Activated T-helper 2 cell treated with anti-CD3 and anti-CD28 coated beads, Interferon-gamma antibody, Interleukin-2, Interleukin-4, amounts not matched to agents 10 μg/mL and 5 μg/mL and 100 μg/mL, durations not matched to agents 14 hours and 24 hours and 36 hours (primary cell): ENCODE measurements around the gene OSTC. TPM values are rescaled to one million over a fixed set of nuclear protein-coding genes. Genes with fewer than 3 reads are reported as not detected.
A peak's percentile ranks its signal among the peaks of the same experiment; 100 is the strongest.

Experiments used
- DNase-seq: peaks from one replicate; pipeline ENCODE4 v3.0.0; 2021; ENCODE audit warnings: low spot score
- H3K27ac Mint-ChIP-seq: one replicate; pipeline ENCODE4 v1.8.0; 2021; ENCODE audit warnings: mixed read lengths
- H3K27me3 Mint-ChIP-seq: one replicate; pipeline ENCODE4 v1.8.0; 2021; ENCODE audit warnings: low read depth, mixed read lengths
- H3K36me3 Mint-ChIP-seq: one replicate; pipeline ENCODE4 v1.8.0; 2021; ENCODE audit warnings: low read depth, mixed read lengths
- H3K4me1 Mint-ChIP-seq: one replicate; pipeline ENCODE4 v1.8.0; 2021; ENCODE audit warnings: low read depth, mixed read lengths
- H3K4me3 Mint-ChIP-seq: one replicate; pipeline ENCODE4 v1.8.0; 2021; ENCODE audit warnings: low read depth, mild to moderate bottlenecking, moderate library complexity, mixed read lengths
- H3K9me3 Mint-ChIP-seq: one replicate; pipeline ENCODE4 v1.8.0; 2021; ENCODE audit warnings: mixed read lengths
- intact Hi-C: fragments of 100-400 bp; cut with micrococcal nuclease; formaldehyde crosslinking; loops from one replicate; pipeline ENCODE4 v1.15.1; 2023
- total RNA-seq: library from RNA; stranded (reverse); gene quantifications from 2 replicates; pipeline ENCODE4 v1.2.3, GENCODE V29; 2022

The OSTC gene
- total RNA-seq, 1 donor from 2014 or later: 113 TPM

- H3K4me1 Mint-ChIP-seq: peaks cover 38% of the 10 kb centered on the region
- peak overlapping the region; percentile 0 for H3K27ac Mint-ChIP-seq
- H3K36me3 Mint-ChIP-seq: peaks cover 70% of the 10 kb centered on the region
- no peaks in the 10 kb centered on the region for H3K27me3 Mint-ChIP-seq
- DNase-seq: no peak
- no peaks in the 10 kb centered on the region for H3K9me3 Mint-ChIP-seq
- intact Hi-C loops: loop anchor here (5.0 kb wide), 4 partner anchors 456 to 1194 kb away; partner anchors contain the start of genes GAR1 and LEF1
- H3K4me3 Mint-ChIP-seq: peak overlapping the region; percentile 99
Observed at GRCh38 chr4:108622828-108623227, 27.6 kb upstream of the OSTC start.

- H3K27ac Mint-ChIP-seq: peak overlapping the region; percentile 61
- intact Hi-C loops: loop anchor here (5.0 kb wide), 4 partner anchors 457 to 1193 kb away; partner anchors contain the start of genes GAR1 and LEF1
- no peak for DNase-seq
- H3K27me3 Mint-ChIP-seq: no peaks in the 10 kb centered on the region
- H3K9me3 Mint-ChIP-seq: no peaks in the 10 kb centered on the region
- peaks cover 30% of the 10 kb centered on the region for H3K4me1 Mint-ChIP-seq
- H3K36me3 Mint-ChIP-seq: peaks cover 78% of the 10 kb centered on the region
- peak overlapping the region; percentile 62 for H3K4me3 Mint-ChIP-seq
Observed at GRCh38 chr4:108624263-108625056, 25.9 kb upstream of the OSTC start.

GRCh38 chr4:108626056-108626455 is 24.3 kb upstream of the OSTC start:
- H3K4me1 Mint-ChIP-seq: peaks cover 24% of the 10 kb centered on the region
- intact Hi-C loops: no loop called here
- peaks cover 84% of the 10 kb centered on the region for H3K36me3 Mint-ChIP-seq
- no peaks in the 10 kb centered on the region for H3K9me3 Mint-ChIP-seq
- no peaks in the 10 kb centered on the region for H3K27me3 Mint-ChIP-seq
- no peak overlapping the region for H3K4me3 Mint-ChIP-seq
- H3K27ac Mint-ChIP-seq: no peak overlapping the region
- DNase-seq: no peak

GRCh38 chr4:108628411-108628810 is 22.0 kb upstream of the OSTC start:
- intact Hi-C loops: no loop called here
- Mint-ChIP-seq H3K36me3 (peaks cover 83% of the 10 kb centered on the region), H3K9me3 (no peaks in the 10 kb centered on the region), H3K27ac (no peak overlapping the region), H3K27me3 (no peaks in the 10 kb centered on the region), H3K4me1 (peaks cover 16% of the 10 kb centered on the region), H3K4me3 (no peak overlapping the region)
- no peak for DNase-seq

GRCh38 chr4:108635070-108635655 is 15.2 kb upstream of the OSTC start:
- Mint-ChIP-seq H3K27ac (no peak overlapping the region), H3K36me3 (peaks cover 62% of the 10 kb centered on the region)
- intact Hi-C loops: no loop called here

GRCh38 chr4:108636246-108636645 is 14.2 kb upstream of the OSTC start:
- no peak for DNase-seq
- H3K27ac Mint-ChIP-seq: no peak overlapping the region
- H3K27me3 Mint-ChIP-seq: no peaks in the 10 kb centered on the region
- H3K36me3 Mint-ChIP-seq: peaks cover 58% of the 10 kb centered on the region
- H3K4me3 Mint-ChIP-seq: no peak overlapping the region
- H3K9me3 Mint-ChIP-seq: no peaks in the 10 kb centered on the region
- no peaks in the 10 kb centered on the region for H3K4me1 Mint-ChIP-seq
- intact Hi-C loops: no loop called here

More at GRCh38 chr4:108635070-108635655, 15.2 kb upstream of the OSTC start:
- Mint-ChIP-seq H3K27me3 (no peaks in the 10 kb centered on the region), H3K4me1 (no peaks in the 10 kb centered on the region), H3K9me3 (no peaks in the 10 kb centered on the region), H3K4me3 (no peak overlapping the region)
- DNase-seq: no peak

- H3K4me3 Mint-ChIP-seq: no peak overlapping the region
- H3K9me3 Mint-ChIP-seq: no peaks in the 10 kb centered on the region
- no peaks in the 10 kb centered on the region for H3K27me3 Mint-ChIP-seq
- no peaks in the 10 kb centered on the region for H3K4me1 Mint-ChIP-seq
- H3K36me3 Mint-ChIP-seq: peaks cover 48% of the 10 kb centered on the region
- no peak overlapping the region for H3K27ac Mint-ChIP-seq
- intact Hi-C loops: no loop called here
- no peak for DNase-seq
Observed at GRCh38 chr4:108637856-108638255, 12.5 kb upstream of the OSTC start.

- intact Hi-C loops: no loop called here
- H3K36me3 Mint-ChIP-seq: peaks cover 19% of the 10 kb centered on the region
- peaks cover 2% of the 10 kb centered on the region for H3K4me1 Mint-ChIP-seq
- H3K4me3 Mint-ChIP-seq: no peak overlapping the region
- H3K27ac Mint-ChIP-seq: no peak overlapping the region
- no peak for DNase-seq
- no peaks in the 10 kb centered on the region for H3K9me3 Mint-ChIP-seq
- no peaks in the 10 kb centered on the region for H3K27me3 Mint-ChIP-seq
Observed at GRCh38 chr4:108644237-108644636, 6.2 kb upstream of the OSTC start.

- Mint-ChIP-seq H3K9me3 (no peaks in the 10 kb centered on the region), H3K27ac (no peak overlapping the region), H3K36me3 (peaks cover 16% of the 10 kb centered on the region), H3K4me1 (peaks cover 8% of the 10 kb centered on the region), H3K27me3 (no peaks in the 10 kb centered on the region), H3K4me3 (no peak overlapping the region)
- intact Hi-C loops: no loop called here
- DNase-seq: no peak
Observed at GRCh38 chr4:108646706-108647105, 3.7 kb upstream of the OSTC start.

- Mint-ChIP-seq H3K4me3 (peak overlapping the region; percentile 82), H3K36me3 (peaks cover 24% of the 10 kb centered on the region), H3K27ac (peak overlapping the region; percentile 92), H3K4me1 (peaks cover 21% of the 10 kb centered on the region), H3K9me3 (no peaks in the 10 kb centered on the region), H3K27me3 (no peaks in the 10 kb centered on the region)
- intact Hi-C loops: loop anchor here (1.0 kb wide), 2 partner anchors 30 to 1165 kb away; partner anchors contain the start of genes GAR1 and RPL34
- DNase-seq: no peak
Observed at GRCh38 chr4:108649863-108650211, 562 bp upstream of the OSTC start.

GRCh38 chr4:108651014-108651791 is 804 bp downstream of the OSTC start:
- Mint-ChIP-seq H3K27ac (peak overlapping the region; percentile 92), H3K36me3 (peaks cover 30% of the 10 kb centered on the region), H3K27me3 (no peaks in the 10 kb centered on the region), H3K9me3 (no peaks in the 10 kb centered on the region), H3K4me3 (peak overlapping the region; percentile 97), H3K4me1 (peaks cover 21% of the 10 kb centered on the region)
- DNase-seq: no peak
- intact Hi-C loops: no loop called here

- H3K36me3 Mint-ChIP-seq: peaks cover 78% of the 10 kb centered on the region
- H3K27ac Mint-ChIP-seq: no peak overlapping the region
- intact Hi-C loops: no loop called here
- no peak for DNase-seq
- H3K4me3 Mint-ChIP-seq: no peak overlapping the region
- peaks cover 2% of the 10 kb centered on the region for H3K4me1 Mint-ChIP-seq
- no peaks in the 10 kb centered on the region for H3K27me3 Mint-ChIP-seq
- no peaks in the 10 kb centered on the region for H3K9me3 Mint-ChIP-seq
Observed at GRCh38 chr4:108662629-108663028, 12.2 kb downstream of the OSTC start.
